GM12878 (cell line): ENCODE results near the gene ZBTB16.

Experiments used
- ATF3 ChIP-seq: IDR thresholded peaks from 2 replicates; pipeline ENCODE4 v1.6.1; 2011; ENCODE audit warnings: low read depth, mild to moderate bottlenecking, low read length, moderate library complexity, borderline replicate concordance; ENCODE audit errors: extremely low read depth
- BACH1 ChIP-seq: fragments of 450-650 bp; IDR thresholded peaks from 2 replicates; pipeline ENCODE4 v1.6.1; 2017; ENCODE audit warnings: mild to moderate bottlenecking, borderline replicate concordance
- BCLAF1 ChIP-seq: fragments of 450-650 bp; IDR thresholded peaks from 2 replicates; pipeline ENCODE4 v1.6.1; 2017; ENCODE audit warnings: antibody characterized with exemption, mild to moderate bottlenecking, moderate library complexity
- CEBPZ ChIP-seq: fragments of 150-350 bp; IDR thresholded peaks from 2 replicates; pipeline ENCODE4 v1.6.1; 2016; ENCODE audit warnings: low read depth, low read length
- CHD1 ChIP-seq: IDR thresholded peaks from 2 replicates; pipeline ENCODE4 v1.6.1; 2012; ENCODE audit warnings: low read depth, low read length, improper control_type of control experiment
- CTCF ChIP-seq, 3 experiments: IDR thresholded peaks in 2 of 3; conservative IDR thresholded peaks in 1 of 3; 2 replicates each; pipeline ENCODE4 v1.5.1; 2011; ENCODE audit warnings: low read depth in 3 of 3, low read length in 3 of 3, mild to moderate bottlenecking in 3 of 3, control low read depth in 2 of 3, moderate library complexity in 2 of 3, inconsistent platforms in 1 of 3, mixed read lengths in 1 of 3; ENCODE audit not compliant: control insufficient read depth in 2 of 3, insufficient read depth in 1 of 3; ENCODE audit errors: extremely low read depth in 1 of 3
- ELK1 ChIP-seq: IDR thresholded peaks from 2 replicates; pipeline ENCODE4 v1.6.1; 2012; ENCODE audit warnings: low read depth, low read length, improper control_type of control experiment
- HDAC6 ChIP-seq: fragments of 200-600 bp; sonication (generic); IDR thresholded peaks from one replicate; pipeline ENCODE4 v1.8.0; 2017; ENCODE audit warnings: antibody characterized with exemption; ENCODE audit not compliant: unreplicated experiment
- MEF2A ChIP-seq: IDR thresholded peaks from 2 replicates; pipeline ENCODE4 v1.6.1; 2011; ENCODE audit warnings: low read depth, mild to moderate bottlenecking, low read length, moderate library complexity; ENCODE audit not compliant: insufficient read depth
- MTA3 ChIP-seq: IDR thresholded peaks from 2 replicates; pipeline ENCODE4 v1.6.1; 2012; ENCODE audit warnings: low read length, inconsistent platforms, borderline replicate concordance
- MXI1 ChIP-seq: fragments of 150-350 bp; IDR thresholded peaks from 2 replicates; pipeline ENCODE4 v1.6.1; 2011; ENCODE audit warnings: low read depth, mild to moderate bottlenecking, inconsistent platforms, low read length, improper control_type of control experiment
- MYC ChIP-seq: IDR thresholded peaks from 2 replicates; pipeline ENCODE4 v1.6.1; 2011; ENCODE audit warnings: mild to moderate bottlenecking, low read length, moderate library complexity, inconsistent platforms; ENCODE audit not compliant: insufficient read depth, insufficient replicate concordance, insufficient read length, severe bottlenecking
- TCF7 ChIP-seq: IDR thresholded peaks from 2 replicates; pipeline ENCODE4 v1.6.1; 2014; ENCODE audit warnings: antibody characterized with exemption, borderline replicate concordance
- ZNF24 ChIP-seq: fragments of 450-650 bp; IDR thresholded peaks from 2 replicates; pipeline ENCODE4 v1.6.1; 2017; ENCODE audit warnings: antibody characterized with exemption, mild to moderate bottlenecking

GRCh38 chr11:114057605-114058004 lies 1.9 kb upstream of the ZBTB16 start:
- TF ChIP-seq CHD1 (no peak), MEF2A (no peak), ZNF24 (no peak), MYC (no peak), CTCF (IDR thresholded peaks at IDR 0.05 in 2 of 3, conservative IDR thresholded peaks at IDR 0.05 in 1 of 3; ENCODE audit: control insufficient read depth in 2 of 3, extremely low read depth in 1 of 3, insufficient read depth in 1 of 3, low read depth in 3 of 3, low read length in 3 of 3) (no peak), MTA3 (no peak), TCF7 (no peak), CEBPZ (no peak), ATF3 (no peak), BCLAF1 (no peak), MXI1 (no peak), BACH1 (no peak), HDAC6 (no peak), ELK1 (no peak)
